Uterus (tissue), 4 donors: ENCODE measurements around the gene CCNC. TPM values are rescaled to one million over a fixed set of nuclear protein-coding genes. Genes with fewer than 3 reads are reported as not detected.
"Not testable (repeated sequence)": the region's sequence is repeated elsewhere in the genome, so short reads cannot be mapped to it uniquely, and the experiment has no call there.

ENCODE experiments used
- DNase-seq, 2 donors: peaks; one replicate each; pipeline ENCODE4 v3.0.0-alpha.2; 2019 to 2020
- H3K27ac ChIP-seq, 2 donors: fragments of 200-600 bp; sonication (generic); 1 replicate in 1 of 2; 2 replicates in 1 of 2; pipeline ENCODE4 v1.5.1; 2016 to 2018
- H3K27me3 ChIP-seq, 2 donors: fragments of 200-600 bp; sonication (generic); one replicate each; pipeline ENCODE4 v1.5.1; 2018 to 2019; ENCODE audit warnings: control low read depth in 1 of 2
- H3K36me3 ChIP-seq, 2 donors: fragments of 200-600 bp; sonication (generic); one replicate each; pipeline ENCODE4 v1.5.1; 2019; ENCODE audit warnings: control low read depth in 1 of 2
- H3K4me1 ChIP-seq, 2 donors: fragments of 200-600 bp; sonication (generic); one replicate each; pipeline ENCODE4 v1.5.1; 2018 to 2019; ENCODE audit warnings: control low read depth in 1 of 2
- H3K4me3 ChIP-seq, 2 donors: fragments of 200-600 bp; sonication (generic); 1 replicate in 1 of 2; 2 replicates in 1 of 2; pipeline ENCODE4 v1.5.1; 2018 to 2019; ENCODE audit warnings: mild to moderate bottlenecking in 1 of 2
- H3K9me3 ChIP-seq, 2 donors: fragments of 200-600 bp; sonication (generic); one replicate each; pipeline ENCODE4 v1.5.1; 2019; ENCODE audit warnings: control low read depth in 1 of 2
- CTCF ChIP-seq, 4 experiments: fragments of 200-600 bp in 2 of 4; fragments of 450-650 bp in 2 of 4; sonication (generic) in 2 of 4; IDR thresholded peaks; one replicate each; pipeline ENCODE4 v1.5.1; 2016 to 2019; ENCODE audit warnings: antibody characterized with exemption in 4 of 4, mild to moderate bottlenecking in 2 of 4, moderate library complexity in 1 of 4
- POLR2A ChIP-seq, 2 donors: fragments of 450-650 bp; IDR thresholded peaks; one replicate each; pipeline ENCODE4 v1.6.1; 2016; ENCODE audit warnings: antibody characterized with exemption in 2 of 2, mild to moderate bottlenecking in 1 of 2, moderate library complexity in 1 of 2
- intact Hi-C: fragments of 100-400 bp; cut with DNase I; formaldehyde crosslinking; loops from one replicate; pipeline ENCODE4 v1.15.1; 2023; ENCODE audit warnings: low total_unique reads
- total RNA-seq, 4 donors: library from RNA; depleted of rRNA in 3 of 4; stranded (reverse); fragments of >200 nt in 3 of 4; gene quantifications; one replicate each; pipeline versions ENCODE4 v1.1.0 to v1.2.4, GENCODE V29; 2014 to 2023
- donor health status: DM: yes; HTN: yes; CAD: no.

The CCNC gene
- total RNA-seq, 4 donors from 2014 or later = 48.4 to 97.0 (median 54.8) TPM

- no peak overlapping the region for H3K4me3 ChIP-seq
- peaks cover 18 to 98% of the 10 kb centered on the region in 2 donors for H3K27me3 ChIP-seq
- no peaks in the 10 kb centered on the region for H3K9me3 ChIP-seq
- TF ChIP-seq POLR2A (IDR thresholded peaks at IDR 0.05) = no peak
- TF ChIP-seq CTCF (IDR thresholded peaks at IDR 0.05) = no peak
- no peaks in the 10 kb centered on the region for H3K36me3 ChIP-seq
- peaks cover 0 to 18% of the 10 kb centered on the region in 2 donors for H3K4me1 ChIP-seq
- intact Hi-C loops = no loop called here
- DNase-seq = no peak
- no peak overlapping the region for H3K27ac ChIP-seq
Measured at GRCh38 chr6:99605074-99605734, 36.7 kb upstream of the CCNC start.

- no peaks in the 10 kb centered on the region for H3K36me3 ChIP-seq
- H3K27me3 ChIP-seq = peaks cover 17 to 94% of the 10 kb centered on the region in 2 donors
- H3K4me3 ChIP-seq = no peak overlapping the region
- no peaks in the 10 kb centered on the region for H3K9me3 ChIP-seq
- DNase-seq = no peak
- TF ChIP-seq POLR2A (IDR thresholded peaks at IDR 0.05) (no peak), CTCF (IDR thresholded peaks at IDR 0.05) (no peak)
- no peak overlapping the region for H3K27ac ChIP-seq
- intact Hi-C loops = no loop called here
- H3K4me1 ChIP-seq = peaks cover 0 to 18% of the 10 kb centered on the region in 2 donors
Measured at GRCh38 chr6:99604166-99605073, 36.0 kb upstream of the CCNC start.

GRCh38 chr6:99603421-99604165 is 35.1 kb upstream of the CCNC start:
- intact Hi-C loops = no loop called here
- TF ChIP-seq CTCF (IDR thresholded peaks at IDR 0.05) (no peak), POLR2A (IDR thresholded peaks at IDR 0.05) (no peak)
- no peak for DNase-seq
- Histone ChIP-seq H3K9me3 (no peaks in the 10 kb centered on the region), H3K27ac (no peak overlapping the region), H3K36me3 (no peaks in the 10 kb centered on the region), H3K27me3 (peaks cover 17 to 94% of the 10 kb centered on the region in 2 donors), H3K4me3 (peak overlapping the region in 1 of 2 donors; percentile 25), H3K4me1 (peaks cover 0 to 18% of the 10 kb centered on the region in 2 donors)

GRCh38 chr6:99602520-99603420 is 34.3 kb upstream of the CCNC start:
- peaks cover 17 to 92% of the 10 kb centered on the region in 2 donors for H3K27me3 ChIP-seq
- intact Hi-C loops = no loop called here
- no peak overlapping the region for H3K27ac ChIP-seq
- no peaks in the 10 kb centered on the region for H3K36me3 ChIP-seq
- peaks cover 0 to 14% of the 10 kb centered on the region in 2 donors for H3K4me1 ChIP-seq
- DNase-seq = no peak
- no peak for TF ChIP-seq CTCF (IDR thresholded peaks at IDR 0.05)
- no peak for TF ChIP-seq POLR2A (IDR thresholded peaks at IDR 0.05)
- H3K4me3 ChIP-seq = peak overlapping the region in 1 of 2 donors; percentile 13
- H3K9me3 ChIP-seq = no peaks in the 10 kb centered on the region

- H3K4me3 ChIP-seq, H3K36me3 ChIP-seq, DNase-seq, H3K9me3 ChIP-seq, H3K4me1 ChIP-seq, H3K27ac ChIP-seq, intact Hi-C loops: not testable (repeated sequence)
- peaks cover 10 to 80% of the 10 kb centered on the region in 2 donors for H3K27me3 ChIP-seq
Measured at GRCh38 chr6:99594696-99595095, 26.2 kb upstream of the CCNC start.
